Measurements from ENCODE around the gene FARP1.

Gene FARP1

DNA sequence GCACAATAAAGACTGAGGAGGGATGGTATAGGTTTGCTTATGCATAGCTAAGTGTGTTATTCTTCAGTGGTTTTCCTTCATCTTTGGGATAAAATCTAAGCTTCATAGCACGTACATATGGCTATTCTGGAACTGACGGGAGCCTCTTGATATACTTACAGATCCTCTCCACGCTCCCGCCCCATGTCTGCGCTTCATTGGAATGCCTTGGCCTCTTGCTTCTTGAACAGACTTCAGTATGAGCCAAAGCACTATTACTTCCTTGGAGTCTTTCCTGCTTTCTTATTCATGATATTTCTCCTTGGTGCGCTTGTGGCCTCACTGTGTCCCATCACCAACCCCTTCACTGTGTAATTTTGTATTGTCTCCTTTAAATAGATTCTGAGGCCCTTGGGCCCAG, 145.3 kb downstream of the FARP1 start:
- no peak overlapping the region for H3K9ac ChIP-seq
- no peak overlapping the region for H3K4me3 ChIP-seq (ENCODE audit: low read depth, low read length)
- H3K9me3 ChIP-seq (ENCODE audit: control insufficient read depth, low read length): no peaks in the 10 kb centered on the region
- no peaks in the 10 kb centered on the region for H3K27me3 ChIP-seq (ENCODE audit: control insufficient read depth, insufficient read depth, low read length)
- no peak overlapping the region for H2AFZ ChIP-seq
- peaks cover 3% of the 10 kb centered on the region for H3K4me1 ChIP-seq
- TF ChIP-seq, protein P1, sequence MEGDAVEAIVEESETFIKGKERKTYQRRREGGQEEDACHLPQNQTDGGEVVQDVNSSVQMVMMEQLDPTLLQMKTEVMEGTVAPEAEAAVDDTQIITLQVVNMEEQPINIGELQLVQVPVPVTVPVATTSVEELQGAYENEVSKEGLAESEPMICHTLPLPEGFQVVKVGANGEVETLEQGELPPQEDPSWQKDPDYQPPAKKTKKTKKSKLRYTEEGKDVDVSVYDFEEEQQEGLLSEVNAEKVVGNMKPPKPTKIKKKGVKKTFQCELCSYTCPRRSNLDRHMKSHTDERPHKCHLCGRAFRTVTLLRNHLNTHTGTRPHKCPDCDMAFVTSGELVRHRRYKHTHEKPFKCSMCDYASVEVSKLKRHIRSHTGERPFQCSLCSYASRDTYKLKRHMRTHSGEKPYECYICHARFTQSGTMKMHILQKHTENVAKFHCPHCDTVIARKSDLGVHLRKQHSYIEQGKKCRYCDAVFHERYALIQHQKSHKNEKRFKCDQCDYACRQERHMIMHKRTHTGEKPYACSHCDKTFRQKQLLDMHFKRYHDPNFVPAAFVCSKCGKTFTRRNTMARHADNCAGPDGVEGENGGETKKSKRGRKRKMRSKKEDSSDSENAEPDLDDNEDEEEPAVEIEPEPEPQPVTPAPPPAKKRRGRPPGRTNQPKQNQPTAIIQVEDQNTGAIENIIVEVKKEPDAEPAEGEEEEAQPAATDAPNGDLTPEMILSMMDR (IDR thresholded peaks at IDR 0.05): no peak
- H3K4me2 ChIP-seq (ENCODE audit: low read length): no peak overlapping the region
- H3K79me2 ChIP-seq: peaks cover 10% of the 10 kb centered on the region
- H3K27ac ChIP-seq: no peak overlapping the region
- no peaks in the 10 kb centered on the region for H3K36me3 ChIP-seq (ENCODE audit: control insufficient read depth, insufficient read depth, low read length)

DNA sequence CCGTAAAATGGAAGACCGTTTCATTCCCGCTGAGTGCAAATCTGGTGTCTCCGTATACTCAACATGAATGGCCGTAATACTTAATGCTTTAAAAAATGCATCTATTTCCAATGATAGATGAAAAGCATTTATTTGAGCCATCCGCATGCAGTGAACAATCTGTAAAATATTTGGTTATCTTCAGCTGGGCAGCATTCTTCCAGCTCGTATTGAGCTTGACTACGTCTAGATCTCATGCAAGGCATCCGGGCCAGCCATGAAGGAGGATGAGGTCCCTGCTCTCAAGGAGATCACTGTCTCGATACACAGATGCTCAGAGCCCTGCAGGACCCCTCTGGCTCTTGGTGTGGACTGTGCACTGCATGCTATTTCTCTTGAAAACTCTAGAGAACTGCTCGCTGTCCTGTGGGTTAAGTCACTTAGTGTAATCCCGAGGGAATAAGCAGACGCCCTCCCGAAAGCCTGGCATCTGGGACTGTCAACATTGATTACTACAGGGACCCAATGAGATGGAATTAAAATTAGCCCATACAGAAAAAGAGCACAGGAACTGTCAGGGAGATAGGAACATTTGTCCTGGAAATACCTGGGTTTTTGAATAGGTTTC, 146.5 kb downstream of the FARP1 start:
- no peak overlapping the region for H3K4me3 ChIP-seq (ENCODE audit: low read depth, low read length)
- H3K4me2 ChIP-seq (ENCODE audit: low read length): no peak overlapping the region
- H3K79me2 ChIP-seq: peaks cover 10% of the 10 kb centered on the region
- H3K27ac ChIP-seq: no peak overlapping the region
- peaks cover 3% of the 10 kb centered on the region for H3K4me1 ChIP-seq
- TF ChIP-seq, protein P1 (IDR thresholded peaks at IDR 0.05): no peak
- H3K36me3 ChIP-seq (ENCODE audit: control insufficient read depth, insufficient read depth, low read length): no peaks in the 10 kb centered on the region
- no peaks in the 10 kb centered on the region for H3K9me3 ChIP-seq (ENCODE audit: control insufficient read depth, low read length)
- H2AFZ ChIP-seq: no peak overlapping the region
- H3K9ac ChIP-seq: no peak overlapping the region
- no peaks in the 10 kb centered on the region for H3K27me3 ChIP-seq (ENCODE audit: control insufficient read depth, insufficient read depth, low read length)

DNA sequence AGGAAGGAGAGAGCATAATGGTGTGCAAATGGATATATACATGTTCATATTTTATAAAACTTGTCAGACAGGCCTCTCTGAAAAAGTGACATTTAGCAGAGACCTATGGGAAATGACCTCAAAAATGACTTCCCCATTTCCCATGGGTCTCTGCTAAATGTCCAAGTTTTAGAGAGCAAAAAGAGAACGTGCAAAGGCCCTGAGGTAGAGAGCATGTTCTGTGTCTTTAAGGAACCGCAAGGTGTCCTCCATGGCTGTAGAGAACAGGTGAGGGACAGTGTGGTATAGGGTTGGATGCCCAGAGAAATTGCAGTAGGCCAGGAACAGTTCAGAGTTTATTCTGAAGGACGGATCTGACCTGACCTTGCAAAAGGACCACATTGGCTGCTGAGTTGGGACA, 147.4 kb downstream of the FARP1 start:
- Histone ChIP-seq H3K4me3 (ENCODE audit: low read depth, low read length) (no peak overlapping the region), H3K27me3 (ENCODE audit: control insufficient read depth, insufficient read depth, low read length) (no peaks in the 10 kb centered on the region), H3K4me2 (ENCODE audit: low read length) (no peak overlapping the region), H3K36me3 (ENCODE audit: control insufficient read depth, insufficient read depth, low read length) (no peaks in the 10 kb centered on the region), H3K27ac (no peak overlapping the region), H3K4me1 (no peaks in the 10 kb centered on the region), H3K9ac (no peak overlapping the region), H2AFZ (no peak overlapping the region), H3K9me3 (ENCODE audit: control insufficient read depth, low read length) (no peaks in the 10 kb centered on the region), H3K79me2 (peaks cover 10% of the 10 kb centered on the region)
- TF ChIP-seq, protein P1 (IDR thresholded peaks at IDR 0.05): no peak

DNA sequence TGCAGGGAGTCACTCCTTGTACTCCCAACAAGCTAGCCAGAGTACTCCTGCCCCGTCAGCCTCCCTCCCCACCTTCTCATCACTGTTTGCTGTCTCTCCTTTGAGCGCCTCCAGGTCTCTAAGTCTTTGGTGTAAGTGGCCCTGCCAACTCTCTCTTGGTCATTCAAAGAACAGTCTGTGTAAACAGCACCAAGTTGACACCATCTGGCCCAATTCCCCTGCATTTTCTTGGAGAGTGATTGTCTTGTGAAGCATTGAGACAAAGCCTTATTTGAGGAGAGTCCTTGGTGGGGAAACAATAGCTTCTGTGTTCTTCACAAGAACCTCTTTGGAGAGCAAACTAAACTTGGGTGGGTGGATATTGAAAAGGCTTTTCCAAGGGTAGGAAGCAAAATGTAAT, 148.8 kb downstream of the FARP1 start:
- Histone ChIP-seq H3K79me2 (peaks cover 10% of the 10 kb centered on the region), H3K4me1 (no peaks in the 10 kb centered on the region), H3K4me2 (ENCODE audit: low read length) (no peak overlapping the region), H3K4me3 (ENCODE audit: low read depth, low read length) (no peak overlapping the region), H3K9me3 (ENCODE audit: control insufficient read depth, low read length) (no peaks in the 10 kb centered on the region), H3K27me3 (ENCODE audit: control insufficient read depth, insufficient read depth, low read length) (no peaks in the 10 kb centered on the region), H3K36me3 (ENCODE audit: control insufficient read depth, insufficient read depth, low read length) (no peaks in the 10 kb centered on the region), H2AFZ (no peak overlapping the region), H3K27ac (no peak overlapping the region), H3K9ac (no peak overlapping the region)
- TF ChIP-seq, protein P1 (IDR thresholded peaks at IDR 0.05): no peak

DNA sequence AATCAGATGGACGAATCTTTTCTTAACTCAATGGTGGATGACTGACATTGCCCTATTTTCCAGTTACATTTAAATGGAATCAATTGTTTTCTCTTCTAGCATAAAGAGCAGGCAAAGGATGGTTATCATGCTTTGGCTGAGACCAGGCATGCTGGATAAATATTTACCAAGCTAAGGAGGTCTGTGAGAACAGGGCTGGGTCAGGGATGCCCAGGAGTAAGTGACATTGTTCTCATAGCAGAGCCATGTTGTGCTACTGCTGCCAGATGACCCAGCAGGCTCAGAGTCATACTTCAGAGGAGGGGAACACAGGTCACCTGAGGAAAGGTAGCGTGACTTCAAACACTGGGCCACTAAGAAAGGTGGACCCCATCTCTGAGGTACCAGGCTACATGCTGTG, 150.2 kb downstream of the FARP1 start:
- H3K27ac ChIP-seq: no peak overlapping the region
- no peak overlapping the region for H3K9ac ChIP-seq
- no peak overlapping the region for H3K4me3 ChIP-seq (ENCODE audit: low read depth, low read length)
- H2AFZ ChIP-seq: no peak overlapping the region
- TF ChIP-seq, protein P1 (IDR thresholded peaks at IDR 0.05): no peak
- no peaks in the 10 kb centered on the region for H3K27me3 ChIP-seq (ENCODE audit: control insufficient read depth, insufficient read depth, low read length)
- no peaks in the 10 kb centered on the region for H3K36me3 ChIP-seq (ENCODE audit: control insufficient read depth, insufficient read depth, low read length)
- no peaks in the 10 kb centered on the region for H3K4me1 ChIP-seq
- H3K9me3 ChIP-seq (ENCODE audit: control insufficient read depth, low read length): no peaks in the 10 kb centered on the region
- H3K79me2 ChIP-seq: peaks cover 8% of the 10 kb centered on the region
- no peak overlapping the region for H3K4me2 ChIP-seq (ENCODE audit: low read length)

Data from parathyroid adenoma (tissue), 2 donors.